Posterior vena cava (tissue), 2 donors: Measurements from ENCODE around the gene POMT2. TPM values are rescaled to one million over a fixed set of nuclear protein-coding genes. Genes with fewer than 3 reads are reported as not detected.
A peak's percentile ranks its signal among the peaks of the same experiment; 100 is the strongest.

ENCODE experiments used
- DNase-seq: peaks from one replicate; pipeline ENCODE4 v3.0.0-alpha.2; 2020; ENCODE audit warnings: low spot score
- intact Hi-C, 2 donors: fragments of 100-400 bp; cut with DNase I; formaldehyde crosslinking; loops; one replicate each; pipeline versions ENCODE4 v1.14.1 to v1.14.2; 2022 to 2023
- total RNA-seq, 2 donors: library from RNA; stranded (reverse); fragmentation: NEBNext Ultra II Directional; extraction: Animal tissue kit (Norgen Biotek cat#: 25700); gene quantifications; one replicate each; pipeline ENCODE4 v1.2.1, GENCODE V29; 2021
- donor health status: DM: yes; HTN: yes; CAD: no.
- donor health status: DM: yes; HTN: yes; CAD: no.

POMT2 gene
- total RNA-seq, 2 donors from 2014 or later = 20.5 TPM

DNA sequence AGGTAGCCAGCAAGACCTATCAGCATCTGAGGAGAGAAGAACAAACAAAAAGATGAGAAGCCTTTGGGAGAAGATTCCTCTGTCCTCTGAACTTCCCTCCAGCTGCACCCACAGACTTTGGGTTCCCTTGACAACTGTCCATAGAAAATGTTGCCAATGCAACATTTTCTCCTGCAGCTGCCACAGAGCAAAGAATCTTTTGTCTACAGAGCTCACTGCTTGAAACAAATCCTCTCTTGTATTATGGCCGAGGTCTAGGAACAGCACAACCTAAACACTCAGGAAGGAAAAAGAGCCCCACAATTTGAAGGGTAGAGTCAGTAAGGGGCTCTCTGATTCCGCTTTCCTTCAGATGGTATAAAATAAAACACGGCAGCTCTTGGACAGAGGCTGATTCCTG lies 14.3 kb downstream of the POMT2 start:
- DNase-seq = no peak
- intact Hi-C loops = no loop called here

DNA sequence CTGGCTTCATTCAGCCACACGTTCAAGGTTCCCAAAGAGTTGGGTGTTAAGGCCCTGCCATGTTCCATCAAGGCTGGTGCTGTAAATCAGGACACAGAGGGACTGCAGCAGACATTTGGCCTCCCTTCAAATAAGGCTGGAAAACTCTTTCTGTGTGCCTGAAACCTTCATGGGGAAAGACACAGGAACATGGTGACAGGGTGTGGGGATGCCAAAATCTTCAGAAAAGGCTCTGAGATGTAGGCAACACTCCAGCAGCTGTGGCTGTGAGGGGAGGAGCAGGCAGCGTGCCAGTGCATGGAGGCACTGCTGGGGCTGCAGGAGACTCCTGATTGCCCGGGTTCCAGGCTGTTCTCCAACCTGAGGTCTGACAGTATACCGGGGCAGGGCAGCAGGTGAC lies 15.0 kb downstream of the POMT2 start:
- no peak for DNase-seq
- intact Hi-C loops = no loop called here

DNA sequence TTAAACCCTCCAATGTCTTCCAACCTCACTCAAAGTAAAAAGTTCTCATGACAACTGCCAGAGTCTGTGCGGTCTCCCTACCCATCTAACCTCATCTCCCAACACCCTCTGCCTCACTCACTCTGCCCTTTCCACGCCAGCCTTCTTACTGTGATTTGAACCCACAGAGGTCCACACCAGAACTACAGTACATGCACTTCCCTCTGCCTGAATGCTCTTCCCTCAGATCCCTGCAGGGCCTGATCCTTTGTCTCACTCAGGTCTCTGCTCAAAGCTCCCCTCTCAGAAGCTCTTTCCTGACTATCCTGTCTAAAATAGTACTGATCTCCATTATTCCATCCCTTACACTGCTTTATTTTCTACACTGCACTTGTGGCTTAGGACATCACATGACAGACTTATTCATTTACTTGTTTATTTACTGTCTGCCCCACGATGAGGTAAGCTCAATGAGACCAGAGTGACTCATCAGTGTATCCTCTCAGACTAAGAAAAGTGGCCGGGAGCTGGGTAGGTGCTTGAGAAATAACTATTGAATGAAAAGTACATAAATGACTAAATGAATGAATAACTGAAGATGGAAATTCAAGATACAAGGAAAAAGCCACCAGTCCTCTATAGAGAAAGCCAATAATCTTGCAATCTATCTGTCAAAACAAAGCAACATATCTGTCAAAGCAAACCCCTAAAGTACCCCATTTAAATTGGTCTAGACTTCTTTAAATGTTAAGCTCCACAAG lies 17.1 kb downstream of the POMT2 start:
- DNase-seq = no peak
- intact Hi-C loops = loop anchor here in 1 of 2 donors (2.0 kb wide), 1 partner anchor 13 kb away; no protein-coding TSS in a partner anchor

DNA sequence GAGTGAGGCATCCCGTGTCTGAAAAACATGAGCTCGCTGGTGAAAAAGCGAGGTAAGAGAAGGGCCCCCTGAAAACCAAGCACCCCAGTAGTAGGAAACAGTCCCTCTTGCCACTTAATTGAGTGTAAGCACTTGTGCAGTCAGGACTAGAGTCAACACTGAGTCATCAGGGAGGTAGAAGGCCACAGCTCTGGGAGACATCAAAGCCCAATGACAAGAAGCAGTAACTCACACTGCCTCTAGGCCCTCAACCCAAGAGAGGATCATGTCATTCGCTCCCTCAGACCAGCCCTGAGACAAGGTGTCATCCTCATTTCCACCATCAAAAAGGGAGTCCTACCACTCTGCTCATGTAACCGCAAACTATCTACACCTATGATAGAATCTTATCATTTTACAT lies 17.8 kb downstream of the POMT2 start:
- no peak for DNase-seq
- intact Hi-C loops = loop anchor here in 1 of 2 donors (2.0 kb wide), 1 partner anchor 14 kb away; no protein-coding TSS in a partner anchor

DNA sequence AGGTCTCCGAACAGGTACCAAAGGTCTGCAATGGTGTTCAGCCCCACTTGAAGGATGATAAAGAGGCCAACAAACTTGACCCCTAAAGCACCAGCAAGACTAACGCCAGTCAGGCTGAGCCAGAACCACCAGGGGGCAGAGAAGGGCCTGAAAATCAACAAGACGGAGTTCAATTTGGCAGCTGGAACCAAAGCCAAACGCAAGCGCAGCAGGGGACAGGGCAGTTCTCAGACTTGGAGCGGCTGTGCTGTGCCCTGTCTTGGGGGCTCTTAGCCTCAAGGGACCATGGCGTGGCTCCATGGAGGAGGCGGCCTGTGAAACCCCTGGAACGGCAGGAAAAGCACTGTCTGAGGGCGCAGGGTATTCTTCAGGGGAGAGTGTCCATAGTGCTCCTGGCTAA lies 19.6 kb downstream of the POMT2 start:
- peak; percentile 86 for DNase-seq
- intact Hi-C loops = no loop called here

DNA sequence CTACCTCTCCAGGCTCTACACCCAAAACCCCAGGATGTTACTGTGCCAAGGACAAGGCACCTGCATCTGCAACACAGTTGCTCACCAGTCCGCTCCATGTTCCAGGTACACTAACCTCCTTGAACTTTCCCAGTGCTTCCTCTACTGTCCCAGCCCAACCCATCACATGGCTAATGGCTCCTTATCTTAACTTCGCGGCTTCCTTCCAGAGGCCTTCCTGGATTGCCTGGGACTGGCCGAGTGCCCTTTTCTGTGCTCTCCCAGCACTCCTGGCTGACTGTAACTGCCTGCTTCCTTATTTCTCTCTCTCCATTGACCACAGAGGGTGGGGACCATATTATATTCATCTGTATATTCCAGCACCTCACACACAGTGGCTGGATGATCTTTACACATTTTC lies 20.9 kb downstream of the POMT2 start:
- DNase-seq = no peak
- intact Hi-C loops = no loop called here

DNA sequence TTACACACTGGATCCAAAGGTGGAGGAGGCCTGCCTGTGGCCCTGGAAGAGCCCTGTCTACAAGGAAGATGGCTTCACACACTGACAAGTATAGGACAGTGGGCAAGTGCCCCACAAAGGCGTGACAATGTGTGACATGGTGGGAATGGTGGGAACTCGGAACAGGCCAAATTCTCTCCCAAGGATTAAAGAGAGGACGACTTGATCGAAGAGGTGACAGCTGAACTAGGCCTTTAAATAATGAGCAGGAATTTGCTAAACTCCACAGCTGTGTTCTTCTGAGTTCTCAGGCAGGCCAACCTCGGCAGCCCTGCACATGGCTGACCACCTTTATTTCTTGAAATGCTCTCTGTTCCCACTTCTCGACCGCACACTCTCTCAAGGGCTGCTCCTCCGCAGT lies 23.8 kb downstream of the POMT2 start:
- intact Hi-C loops = no loop called here

DNA sequence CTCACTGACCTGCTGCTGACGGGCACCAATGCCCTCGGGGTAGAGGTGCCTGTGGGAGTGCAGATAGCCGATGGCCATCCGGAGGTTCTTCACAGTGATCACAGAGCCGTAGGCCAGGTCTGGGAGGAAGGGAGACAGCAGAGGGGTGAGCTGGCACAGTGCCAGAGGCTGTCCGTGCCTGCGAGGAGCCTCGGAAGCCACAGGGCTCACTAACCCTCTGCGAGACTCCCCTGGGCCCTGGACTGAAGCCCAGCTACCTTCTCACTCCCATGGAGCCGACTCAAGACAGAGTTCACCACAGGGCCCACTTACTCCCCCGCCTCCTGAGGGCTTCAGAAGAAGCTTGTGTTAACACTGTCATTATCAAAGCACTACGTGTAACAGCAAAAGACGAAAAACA lies 24.5 kb downstream of the POMT2 start:
- intact Hi-C loops = no loop called here
- no peak for DNase-seq

More for the DNA sequence above, 23.8 kb downstream of the POMT2 start:
- DNase-seq = no peak

DNA sequence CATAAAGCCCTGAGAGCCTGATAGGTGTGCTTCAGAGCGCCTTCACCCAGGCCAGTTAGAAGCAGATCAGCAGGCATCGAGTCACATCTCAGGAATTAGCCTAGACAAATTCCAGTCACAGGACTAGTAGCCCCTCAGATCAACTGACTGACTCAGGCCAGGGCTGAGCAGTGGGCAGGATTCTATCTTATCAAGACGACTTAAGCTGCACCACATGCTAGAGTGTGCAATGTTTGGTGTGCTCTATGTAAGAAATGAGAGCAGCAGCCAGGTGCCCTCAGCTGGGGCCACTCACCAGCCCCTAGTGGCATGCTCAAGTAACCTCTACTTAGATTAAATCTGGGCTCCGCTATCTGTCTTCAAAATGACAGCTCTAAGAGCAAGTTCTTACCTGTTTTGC lies 30.0 kb downstream of the POMT2 start:
- peak; percentile 34 for DNase-seq
- intact Hi-C loops = no loop called here

DNA sequence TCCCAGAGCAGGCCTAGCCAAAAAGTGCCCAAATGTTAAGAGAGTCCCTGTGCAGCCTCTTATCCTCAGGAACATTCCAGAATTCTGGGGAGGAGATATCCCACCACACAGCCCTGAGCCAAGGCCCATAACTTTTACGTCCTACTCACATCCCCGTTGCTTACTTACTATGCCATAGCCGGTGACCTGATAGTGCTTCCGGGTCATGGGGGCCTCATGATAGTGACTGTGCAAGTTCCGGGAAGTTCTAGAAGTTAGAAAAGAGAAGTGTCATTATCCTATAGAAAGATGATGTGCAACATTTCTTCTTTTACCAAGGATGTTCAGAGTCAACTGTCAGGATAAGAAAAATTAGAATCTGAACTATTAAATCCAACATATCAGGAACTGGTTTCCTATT lies 34.1 kb downstream of the POMT2 start:
- DNase-seq = peak; percentile 31
- intact Hi-C loops = no loop called here

DNA sequence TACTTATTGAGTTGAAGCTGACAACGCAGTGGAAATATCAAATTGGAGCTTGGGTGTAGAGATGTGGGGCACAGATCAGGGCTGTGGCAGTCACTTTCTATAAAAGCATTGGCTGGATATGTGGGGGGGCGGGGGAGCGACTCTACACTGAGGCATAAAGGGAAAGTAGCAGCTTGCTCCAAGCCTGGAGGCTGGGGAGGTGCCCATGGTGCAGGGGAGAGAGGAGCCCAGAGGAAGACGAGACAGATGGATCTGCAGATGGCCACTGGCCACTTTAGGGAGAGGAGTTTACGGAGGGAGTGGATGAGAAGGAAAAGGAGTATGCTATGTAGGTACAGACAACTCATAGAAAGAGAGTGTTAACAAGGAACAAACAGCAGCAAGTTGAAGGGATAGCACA lies 36.2 kb downstream of the POMT2 start:
- intact Hi-C loops = loop anchor here in 1 of 2 donors (5.0 kb wide), 1 partner anchor 838 kb away; no protein-coding TSS in a partner anchor
- peak; percentile 19 for DNase-seq

DNA sequence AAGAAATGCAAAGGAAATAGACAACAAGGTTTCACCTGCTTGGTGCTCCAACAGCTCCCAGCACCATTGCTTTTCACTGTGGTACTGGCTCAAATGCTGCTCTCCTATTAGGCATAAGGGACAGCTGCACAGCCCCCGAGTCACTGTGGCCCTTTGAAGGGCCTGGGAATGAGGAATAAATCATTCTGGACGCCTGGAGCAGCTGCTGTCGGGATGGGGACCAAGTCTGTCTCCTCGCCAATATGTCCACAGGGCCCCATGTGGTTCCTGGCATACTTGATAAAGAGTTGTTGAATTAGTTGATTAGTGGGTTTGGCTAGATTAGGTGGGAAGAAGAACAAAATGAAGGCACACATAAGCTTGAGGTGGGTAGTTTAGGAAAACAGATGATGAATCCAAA lies 36.6 kb downstream of the POMT2 start:
- intact Hi-C loops = loop anchor here in 1 of 2 donors (5.0 kb wide), 1 partner anchor 838 kb away; no protein-coding TSS in a partner anchor

DNA sequence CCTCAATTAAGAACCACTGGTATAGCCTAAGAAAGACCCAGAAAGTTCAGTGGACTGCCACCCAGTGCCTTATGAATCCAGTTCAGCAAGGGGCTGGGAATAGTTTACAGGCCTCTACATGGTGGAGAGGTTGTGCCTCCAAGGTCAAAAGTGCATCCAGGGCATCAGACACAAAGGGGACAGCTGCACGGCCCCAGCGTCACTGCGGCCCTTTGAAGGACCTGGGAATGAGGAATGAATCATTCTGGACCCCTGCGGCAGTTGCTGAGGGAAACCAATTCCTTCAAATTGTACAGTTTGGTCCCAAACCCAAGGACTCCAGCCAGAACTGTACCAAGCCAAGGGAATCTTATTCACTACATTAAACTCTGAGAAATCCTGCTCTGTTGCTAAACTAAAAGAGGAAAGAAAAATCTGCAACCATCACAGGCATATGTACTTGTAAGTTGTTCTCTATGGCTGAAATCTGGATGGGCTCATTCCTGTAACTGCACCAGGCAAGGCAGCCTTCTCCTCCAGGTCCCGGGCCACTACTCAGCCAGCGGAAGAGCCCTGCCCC lies 38.8 kb downstream of the POMT2 start:
- peak; percentile 34 for DNase-seq
- intact Hi-C loops = loop anchor here in 1 of 2 donors (5.0 kb wide), 1 partner anchor 840 kb away; no protein-coding TSS in a partner anchor

More for the DNA sequence above, 36.6 kb downstream of the POMT2 start:
- peak; percentile 45 for DNase-seq

DNA sequence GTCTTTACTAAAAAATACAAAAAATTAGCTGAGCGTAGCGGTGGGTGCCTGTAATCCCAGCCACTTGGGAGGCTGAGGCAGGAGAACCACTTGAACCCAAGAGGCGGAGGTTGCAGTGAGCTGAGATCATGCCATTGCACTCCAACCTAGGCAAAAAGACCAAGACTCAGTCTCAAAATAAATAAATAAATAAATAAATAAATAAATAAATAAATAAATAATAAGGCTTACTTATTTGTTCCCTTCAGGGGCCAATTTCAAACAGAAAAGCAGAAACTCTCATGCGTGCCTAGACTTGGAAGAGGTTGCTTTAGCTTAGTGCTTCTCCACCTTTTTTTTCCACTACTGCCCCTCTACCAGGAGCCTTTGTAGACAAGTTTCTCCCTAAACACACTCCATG lies 39.8 kb downstream of the POMT2 start:
- DNase-seq = peak; percentile 11
- intact Hi-C loops = loop anchor here in 1 of 2 donors (5.0 kb wide), 1 partner anchor 841 kb away; no protein-coding TSS in a partner anchor

DNA sequence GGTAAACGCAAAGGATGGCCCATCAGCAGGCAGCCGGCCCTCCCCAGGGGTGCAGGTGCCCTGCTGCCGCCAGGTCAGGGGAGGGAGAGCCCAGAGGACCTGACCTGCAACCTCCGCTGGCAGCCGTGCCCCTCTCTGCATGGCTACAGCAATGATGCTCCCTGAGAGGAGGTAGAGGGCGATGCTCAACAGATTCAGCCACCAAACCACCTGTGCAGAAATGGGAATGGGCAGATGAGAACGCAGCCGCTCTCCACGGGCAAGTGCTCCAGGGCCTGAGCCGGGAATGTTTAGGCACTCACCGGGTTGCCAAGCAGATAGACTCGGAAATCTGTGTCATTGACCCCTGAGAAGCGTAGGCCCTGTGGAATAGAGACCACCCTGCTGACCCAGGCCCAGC lies 41.0 kb downstream of the POMT2 start:
- intact Hi-C loops = loop anchor here in 1 of 2 donors (5.0 kb wide), 1 partner anchor 843 kb away; no protein-coding TSS in a partner anchor

DNA sequence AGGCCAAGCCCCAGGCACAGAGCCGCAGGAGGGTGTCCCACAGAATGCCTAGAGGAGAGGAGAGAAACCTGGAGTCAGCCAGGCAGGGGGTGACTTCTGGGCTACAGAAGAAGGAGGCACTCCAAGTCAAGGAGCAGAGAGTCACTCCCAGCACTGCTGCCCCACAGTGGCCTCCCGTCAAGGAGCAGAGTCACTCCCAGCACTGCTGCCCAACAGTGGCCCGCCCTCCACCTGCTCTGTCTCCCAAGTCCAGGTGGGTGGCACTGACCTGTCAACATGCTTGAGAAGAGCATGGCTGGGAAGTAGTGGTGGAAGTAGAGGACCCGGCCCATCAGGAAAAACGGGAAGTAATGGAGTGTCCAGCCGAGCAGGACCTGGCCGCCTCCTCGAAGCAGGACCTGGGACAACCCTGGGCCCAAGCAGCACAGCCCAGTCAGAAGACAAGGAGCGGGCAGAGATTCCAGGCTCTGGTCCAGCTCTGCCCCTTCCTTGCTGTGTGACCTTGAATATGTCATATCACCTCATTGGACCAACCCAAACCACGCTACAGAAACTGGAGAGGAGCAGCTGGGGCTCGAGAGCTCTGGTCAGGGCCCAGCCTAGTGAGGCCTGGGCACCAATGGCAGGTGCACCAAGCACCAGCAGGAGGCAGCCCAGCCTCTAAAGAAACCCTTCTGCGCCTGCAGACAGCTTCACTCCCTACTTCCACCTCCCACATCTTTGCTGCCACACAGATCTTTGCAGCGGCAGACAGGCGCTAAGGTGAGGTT lies 42.0 kb downstream of the POMT2 start:
- peak; percentile 70 for DNase-seq
- intact Hi-C loops = no loop called here

More for the DNA sequence above, 41.0 kb downstream of the POMT2 start:
- DNase-seq = peak; percentile 63

DNA sequence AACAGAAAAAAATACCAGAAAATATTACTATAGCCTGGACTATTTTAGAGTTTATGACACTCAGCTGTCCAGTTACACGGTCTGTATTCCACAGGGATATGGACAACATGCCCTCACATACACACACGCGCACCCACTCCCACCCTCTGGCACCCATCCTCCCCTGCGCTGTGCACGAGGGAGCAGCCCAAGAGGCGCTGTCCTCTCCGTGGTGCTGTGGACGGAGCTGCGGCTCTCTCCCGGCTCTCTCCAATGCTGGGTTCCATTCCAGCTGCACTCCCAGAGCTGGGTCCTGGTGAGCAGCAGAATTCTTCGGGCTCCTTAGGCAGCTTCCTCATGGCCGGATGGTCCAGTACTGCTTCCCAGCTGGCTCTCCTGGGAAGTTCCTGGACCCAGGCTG lies 43.7 kb downstream of the POMT2 start:
- DNase-seq = no peak
- intact Hi-C loops = no loop called here

DNA sequence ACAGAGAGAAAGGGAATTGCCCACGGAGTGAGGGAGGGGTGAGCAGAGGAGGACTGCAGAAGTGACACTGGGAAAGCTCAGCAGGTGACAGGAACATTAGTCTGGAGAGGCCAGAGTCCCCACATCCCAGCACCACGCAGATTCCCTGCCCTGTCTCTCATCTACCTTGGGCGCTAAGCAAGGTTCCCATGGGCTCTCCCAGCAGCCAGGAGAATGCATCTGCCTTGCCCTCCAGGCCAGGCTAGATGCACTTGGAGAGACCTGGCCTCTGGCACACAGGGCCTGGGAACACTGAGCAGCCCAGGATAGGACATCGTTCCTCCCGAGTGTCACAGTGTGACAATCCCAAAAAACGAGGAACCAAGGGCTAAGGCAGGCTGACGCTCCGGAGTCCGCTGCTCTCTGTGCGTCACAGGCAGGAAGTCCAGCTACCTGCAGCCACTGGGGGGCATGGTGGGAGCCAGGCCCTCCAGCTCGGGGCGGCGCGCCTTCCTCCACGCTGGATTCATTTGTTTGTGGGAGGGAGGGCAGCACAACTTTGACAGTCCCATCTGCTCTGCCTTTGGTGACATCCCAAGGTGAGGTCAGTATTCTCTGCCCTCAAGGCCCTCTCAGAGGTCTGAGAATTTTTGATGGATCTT lies 44.3 kb downstream of the POMT2 start:
- peak; percentile 75 for DNase-seq
- intact Hi-C loops = no loop called here

DNA sequence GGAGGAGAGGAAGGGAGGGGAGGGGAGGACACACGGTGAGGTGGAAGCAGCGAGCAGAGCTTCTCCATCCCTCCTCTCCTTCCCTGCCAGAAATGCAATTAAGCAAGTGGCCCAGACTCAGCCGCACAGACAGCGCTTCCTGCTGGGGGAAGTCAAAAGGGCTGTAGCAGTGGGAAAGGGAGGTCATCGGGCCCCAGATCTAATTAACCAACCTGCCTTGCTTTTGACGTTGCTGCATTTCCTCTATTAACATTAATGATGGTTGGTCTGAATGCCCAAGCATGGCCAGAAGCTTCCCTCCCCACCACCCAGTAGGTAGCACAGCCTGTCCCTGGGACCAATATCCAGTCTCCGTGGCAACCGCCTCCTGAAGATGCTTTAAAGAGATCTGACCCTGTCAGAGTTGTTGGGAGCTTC lies 45.1 kb downstream of the POMT2 start:
- intact Hi-C loops = no loop called here
- DNase-seq = peak; percentile 50
